Right atrium auricular region (tissue), 2 donors: ENCODE results near the gene EPS8L1. TPM values are rescaled to one million over a fixed set of nuclear protein-coding genes. Genes with fewer than 3 reads are reported as not detected.
A peak's percentile ranks its signal among the peaks of the same experiment; 100 is the strongest.

Experiments
- DNase-seq: peaks from one replicate; pipeline ENCODE4 v3.0.0-alpha.2; 2019; ENCODE audit warnings: low spot score
- H3K27ac ChIP-seq, 2 donors: fragments of 200-600 bp; sonication (generic); 1 replicate in 1 of 2; 2 replicates in 1 of 2; pipeline ENCODE4 v1.5.1; 2016 to 2019
- H3K27me3 ChIP-seq, 2 donors: fragments of 200-600 bp; sonication (generic); one replicate each; pipeline versions ENCODE4 v1.5.1 to v1.6.0; 2017 to 2019
- H3K36me3 ChIP-seq: fragments of 200-600 bp; sonication (generic); one replicate; pipeline ENCODE4 v1.5.1; 2016
- H3K4me1 ChIP-seq, 2 donors: fragments of 200-600 bp; sonication (generic); one replicate each; pipeline versions ENCODE4 v1.5.1 to v1.6.0; 2017 to 2019
- H3K4me3 ChIP-seq, 2 donors: fragments of 200-600 bp; sonication (generic); 1 replicate in 1 of 2; 2 replicates in 1 of 2; pipeline ENCODE4 v1.5.1; 2017 to 2019; ENCODE audit warnings: mild to moderate bottlenecking in 1 of 2, moderate library complexity in 1 of 2
- H3K9me3 ChIP-seq, 2 donors: fragments of 200-600 bp; sonication (generic); one replicate each; pipeline ENCODE4 v1.5.1; 2019
- total RNA-seq, 2 donors: library from RNA; depleted of rRNA; stranded (reverse); fragments of >200 nt; gene quantifications; one replicate each; pipeline ENCODE4 v1.1.0, GENCODE V29; 2016
- TF ChIP-seq, protein P1 (sequence below), 2 donors: fragments of 200-600 bp; sonication (generic); IDR thresholded peaks; one replicate each; pipeline ENCODE4 v1.5.1; 2019; ENCODE audit warnings: antibody characterized with exemption in 2 of 2

EPS8L1 gene
- total RNA-seq, 2 donors from 2014 or later: 6.7 to 13.8 TPM

GRCh38 chr19:55098716-55099556, 23.3 kb downstream of the EPS8L1 start:
- peaks cover 79% of the 10 kb centered on the region for H3K36me3 ChIP-seq
- TF ChIP-seq, protein P1, sequence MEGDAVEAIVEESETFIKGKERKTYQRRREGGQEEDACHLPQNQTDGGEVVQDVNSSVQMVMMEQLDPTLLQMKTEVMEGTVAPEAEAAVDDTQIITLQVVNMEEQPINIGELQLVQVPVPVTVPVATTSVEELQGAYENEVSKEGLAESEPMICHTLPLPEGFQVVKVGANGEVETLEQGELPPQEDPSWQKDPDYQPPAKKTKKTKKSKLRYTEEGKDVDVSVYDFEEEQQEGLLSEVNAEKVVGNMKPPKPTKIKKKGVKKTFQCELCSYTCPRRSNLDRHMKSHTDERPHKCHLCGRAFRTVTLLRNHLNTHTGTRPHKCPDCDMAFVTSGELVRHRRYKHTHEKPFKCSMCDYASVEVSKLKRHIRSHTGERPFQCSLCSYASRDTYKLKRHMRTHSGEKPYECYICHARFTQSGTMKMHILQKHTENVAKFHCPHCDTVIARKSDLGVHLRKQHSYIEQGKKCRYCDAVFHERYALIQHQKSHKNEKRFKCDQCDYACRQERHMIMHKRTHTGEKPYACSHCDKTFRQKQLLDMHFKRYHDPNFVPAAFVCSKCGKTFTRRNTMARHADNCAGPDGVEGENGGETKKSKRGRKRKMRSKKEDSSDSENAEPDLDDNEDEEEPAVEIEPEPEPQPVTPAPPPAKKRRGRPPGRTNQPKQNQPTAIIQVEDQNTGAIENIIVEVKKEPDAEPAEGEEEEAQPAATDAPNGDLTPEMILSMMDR (IDR thresholded peaks at IDR 0.05): peak in 1 of 2 donors; percentile 8
- peaks cover 0 to 20% of the 10 kb centered on the region in 2 donors for H3K4me1 ChIP-seq
- H3K27ac ChIP-seq: peak overlapping the region in 1 of 2 donors; percentile 2
- H3K27me3 ChIP-seq: no peaks in the 10 kb centered on the region
- H3K9me3 ChIP-seq: peaks cover 0 to 8% of the 10 kb centered on the region in 2 donors
- no peak overlapping the region for H3K4me3 ChIP-seq
- DNase-seq: no peak

DNA sequence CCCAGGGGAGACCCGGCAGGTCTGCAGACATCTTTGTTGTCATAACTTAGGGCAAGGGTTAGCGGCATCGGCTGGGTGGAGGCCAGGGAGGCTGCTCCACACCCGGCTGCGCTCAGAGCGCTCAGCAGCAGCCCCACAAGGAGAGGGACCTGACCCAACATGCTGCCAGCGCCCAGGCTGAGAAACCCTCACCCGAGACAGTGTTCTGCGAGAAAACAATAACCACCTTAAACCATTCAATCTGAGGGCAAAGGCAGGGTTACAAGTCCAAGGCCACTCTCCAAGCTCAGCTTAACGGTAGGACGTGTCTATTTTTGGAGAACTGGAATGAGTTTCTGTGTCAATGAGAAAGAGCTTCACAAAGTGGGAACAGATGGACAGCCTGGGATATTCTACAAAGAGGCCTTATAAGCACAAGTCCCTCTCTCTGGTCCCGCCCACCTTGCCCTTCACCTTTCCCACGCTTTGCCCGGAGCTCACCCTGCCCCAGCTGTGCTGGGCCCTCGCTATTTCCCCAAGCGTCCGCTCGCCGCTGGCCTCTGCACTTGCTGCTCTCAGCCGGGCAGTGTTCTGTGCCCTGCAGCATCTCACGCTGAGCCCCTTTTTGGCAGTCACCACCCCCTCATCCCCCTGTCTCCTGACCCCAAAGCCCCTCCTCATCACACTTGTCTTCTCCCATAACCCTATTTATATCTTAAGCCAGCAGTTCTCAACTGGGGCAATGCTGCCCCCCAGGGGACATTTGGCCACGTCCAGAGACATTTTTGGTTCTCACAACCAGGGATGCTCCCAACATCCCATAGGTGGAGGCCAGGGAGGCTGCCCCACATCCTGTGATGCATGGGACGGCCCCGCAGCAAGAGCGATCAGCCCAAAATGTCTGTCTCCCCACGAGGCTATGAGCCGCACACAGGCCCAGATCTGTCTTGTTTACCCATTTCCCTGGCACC, 24.2 kb downstream of the EPS8L1 start:
- Histone ChIP-seq H3K27me3 (no peaks in the 10 kb centered on the region), H3K9me3 (peaks cover 0 to 8% of the 10 kb centered on the region in 2 donors), H3K36me3 (peaks cover 72% of the 10 kb centered on the region), H3K27ac (peak overlapping the region in 1 of 2 donors; percentile 2), H3K4me3 (no peak overlapping the region), H3K4me1 (peaks cover 0 to 20% of the 10 kb centered on the region in 2 donors)
- no peak for DNase-seq
- TF ChIP-seq, protein P1 (IDR thresholded peaks at IDR 0.05): peak in 1 of 2 donors; percentile 31

DNA sequence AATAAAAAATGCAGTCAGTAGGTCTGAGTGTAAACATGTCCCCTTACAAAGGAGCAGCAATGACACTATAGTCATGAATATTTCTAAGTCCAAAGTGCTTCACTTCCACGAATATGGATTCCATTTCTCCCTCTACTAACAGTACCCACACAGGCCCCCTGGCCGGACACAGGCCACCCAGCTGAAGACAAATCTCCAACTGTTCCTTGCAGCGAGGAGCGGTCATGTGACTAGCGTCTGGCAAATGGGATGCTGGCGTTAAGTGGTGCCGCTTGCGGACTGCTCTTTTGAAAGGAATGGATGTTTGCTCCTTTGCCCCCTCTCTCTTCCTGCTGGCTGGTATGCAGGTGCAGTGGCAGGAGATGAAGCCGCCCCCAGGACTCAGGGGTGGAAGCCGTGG, 25.6 kb downstream of the EPS8L1 start:
- Histone ChIP-seq H3K27me3 (no peaks in the 10 kb centered on the region), H3K36me3 (peaks cover 57% of the 10 kb centered on the region), H3K4me3 (no peak overlapping the region), H3K9me3 (peaks cover 0 to 8% of the 10 kb centered on the region in 2 donors), H3K4me1 (peaks cover 0 to 20% of the 10 kb centered on the region in 2 donors), H3K27ac (no peak overlapping the region)
- TF ChIP-seq, protein P1 (IDR thresholded peaks at IDR 0.05): no peak
- no peak for DNase-seq

DNA sequence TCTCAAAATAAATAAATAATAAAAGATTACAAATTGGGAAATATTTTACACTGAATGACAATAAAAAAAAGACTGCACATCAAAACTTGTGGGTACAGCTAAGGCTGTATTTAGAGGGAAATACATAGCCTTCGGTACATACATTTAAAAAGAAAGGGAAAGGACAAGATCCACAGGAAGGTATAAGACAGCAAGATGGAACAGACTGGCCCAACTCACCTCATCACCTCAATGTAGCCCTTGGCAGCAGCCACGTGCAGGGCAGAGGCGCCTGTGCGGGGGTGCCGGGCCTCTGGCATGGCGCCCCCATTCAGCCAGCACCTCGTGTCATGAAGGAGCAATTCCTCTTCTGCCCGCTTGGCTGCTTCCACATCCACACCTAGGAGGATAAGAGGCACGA, 27.5 kb downstream of the EPS8L1 start:
- TF ChIP-seq, protein P1 (IDR thresholded peaks at IDR 0.05): no peak
- H3K36me3 ChIP-seq: peaks cover 60% of the 10 kb centered on the region
- H3K4me3 ChIP-seq: no peak overlapping the region
- DNase-seq: no peak
- H3K9me3 ChIP-seq: peaks cover 0 to 8% of the 10 kb centered on the region in 2 donors
- no peaks in the 10 kb centered on the region for H3K27me3 ChIP-seq
- H3K27ac ChIP-seq: no peak overlapping the region
- H3K4me1 ChIP-seq: peaks cover 0 to 20% of the 10 kb centered on the region in 2 donors

- Histone ChIP-seq H3K27ac (no peak overlapping the region), H3K27me3 (no peaks in the 10 kb centered on the region), H3K4me3 (no peak overlapping the region), H3K36me3 (peaks cover 57% of the 10 kb centered on the region), H3K4me1 (peaks cover 0 to 4% of the 10 kb centered on the region in 2 donors), H3K9me3 (peaks cover 0 to 8% of the 10 kb centered on the region in 2 donors)
- no peak for DNase-seq
- TF ChIP-seq, protein P1 (IDR thresholded peaks at IDR 0.05): no peak
These were observed 29.6 kb downstream of the EPS8L1 start for GRCh38 chr19:55105237-55105636.
